Measurements from ENCODE around the gene TMEM200A.

The TMEM200A gene

DNA sequence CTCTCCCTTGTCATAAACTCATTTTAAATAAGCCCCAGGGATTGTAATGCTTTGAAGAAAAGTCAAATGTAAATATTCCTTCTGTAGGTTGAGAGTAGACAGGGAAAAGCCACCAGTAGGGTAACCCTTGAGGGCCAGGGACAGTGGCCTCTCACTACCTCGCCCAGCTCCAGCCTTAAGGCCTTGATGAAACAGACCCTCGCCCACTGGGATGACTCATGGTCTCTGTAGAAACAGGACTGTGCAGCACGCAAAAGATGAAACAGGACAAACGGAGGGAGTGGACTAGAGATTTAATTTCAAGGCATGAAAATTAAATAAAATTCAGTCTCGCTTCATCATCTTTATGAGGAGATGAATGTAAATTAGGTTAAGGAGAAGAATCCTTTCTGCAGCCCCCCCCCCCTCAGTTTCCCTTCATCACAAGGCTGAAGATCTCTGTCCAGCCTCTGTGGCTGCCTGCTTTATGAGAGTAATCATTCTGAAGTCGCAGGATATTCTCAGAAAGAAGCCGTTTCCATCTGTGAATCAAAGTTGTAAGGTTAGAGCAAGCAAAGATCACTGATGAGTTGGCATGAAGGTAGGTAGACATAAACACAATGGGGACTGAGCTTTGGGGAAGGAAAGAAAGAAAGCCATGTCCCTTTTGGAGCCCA, 60.4 kb downstream of the TMEM200A start:
- no peak for DNase-seq

DNA sequence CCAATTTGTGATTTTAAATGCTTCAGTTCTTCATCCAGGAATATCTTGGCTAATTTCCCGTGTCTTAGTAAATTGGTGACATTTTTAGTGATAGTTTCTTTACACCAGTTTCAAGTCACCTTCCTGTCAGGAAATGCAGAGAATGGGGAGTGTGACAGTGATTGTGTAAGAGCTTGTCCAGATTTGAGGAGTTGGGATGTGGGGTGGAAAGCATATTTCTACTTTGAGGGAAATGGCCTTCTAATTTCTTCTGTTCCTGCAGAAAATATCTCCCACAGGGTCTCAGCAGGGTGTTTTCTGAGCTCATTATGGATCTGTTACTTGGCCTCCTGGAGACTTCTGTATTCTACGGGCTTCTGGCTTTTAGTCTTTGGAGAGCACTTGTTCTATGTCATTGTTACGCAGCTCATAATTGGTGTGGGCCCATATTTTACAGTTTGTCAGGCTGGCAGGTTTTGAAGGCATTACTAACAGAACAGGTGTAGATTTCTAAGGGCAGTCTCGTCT, 65.6 kb downstream of the TMEM200A start:
- no peak for DNase-seq

DNA sequence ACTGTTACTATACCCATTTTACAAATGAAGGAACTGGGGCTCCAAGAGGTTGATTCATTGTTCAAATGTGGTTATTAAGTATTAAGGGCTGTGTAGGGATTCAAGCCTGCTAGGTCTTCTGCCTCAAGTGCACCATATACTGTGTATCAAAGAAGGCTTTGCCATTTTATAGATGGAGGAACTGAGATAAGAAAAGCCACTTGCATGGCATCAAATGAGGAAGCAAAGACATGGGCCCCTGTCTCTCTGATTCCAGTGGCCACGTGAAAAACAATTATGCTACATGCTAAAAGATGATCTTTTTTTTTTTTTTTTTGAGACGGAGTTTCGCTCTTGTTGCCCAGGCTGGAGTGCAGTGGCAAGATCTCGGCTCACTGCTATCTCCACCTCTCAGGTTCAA, 67.0 kb downstream of the TMEM200A start:
- DNase-seq = no peak

DNA sequence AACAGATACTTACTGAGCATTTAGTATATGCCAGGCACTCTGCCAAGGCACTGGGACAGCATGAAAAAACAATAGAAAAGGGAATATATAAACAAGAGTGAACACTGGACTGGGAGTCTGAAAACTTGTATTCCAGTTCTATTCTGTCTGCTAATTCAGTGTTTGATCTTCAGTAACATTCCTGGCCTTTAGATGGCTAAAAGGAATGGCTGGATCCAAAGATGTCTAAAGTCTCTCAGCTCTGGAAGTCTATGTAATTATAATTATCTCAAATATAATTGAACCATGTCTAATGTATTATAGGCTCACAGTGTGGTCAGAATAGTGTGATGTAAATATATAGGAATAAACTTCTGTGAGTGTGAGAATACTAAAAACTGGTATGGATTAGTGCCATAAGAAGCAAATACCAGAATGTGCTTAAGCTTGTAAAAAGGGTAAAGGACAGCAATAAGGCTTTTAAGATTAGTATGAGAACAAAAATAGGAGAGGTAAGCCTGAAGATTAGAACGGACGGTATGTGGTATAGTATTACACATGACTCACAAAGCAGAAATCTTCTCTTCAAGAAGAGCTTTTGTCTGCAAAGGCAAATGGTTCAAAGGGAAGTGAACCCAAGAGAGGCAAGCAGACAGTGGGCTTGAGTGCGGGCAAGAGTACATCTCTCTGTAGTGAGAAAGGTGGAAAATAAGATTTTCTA, 68.5 kb downstream of the TMEM200A start:
- DNase-seq = no peak

DNA sequence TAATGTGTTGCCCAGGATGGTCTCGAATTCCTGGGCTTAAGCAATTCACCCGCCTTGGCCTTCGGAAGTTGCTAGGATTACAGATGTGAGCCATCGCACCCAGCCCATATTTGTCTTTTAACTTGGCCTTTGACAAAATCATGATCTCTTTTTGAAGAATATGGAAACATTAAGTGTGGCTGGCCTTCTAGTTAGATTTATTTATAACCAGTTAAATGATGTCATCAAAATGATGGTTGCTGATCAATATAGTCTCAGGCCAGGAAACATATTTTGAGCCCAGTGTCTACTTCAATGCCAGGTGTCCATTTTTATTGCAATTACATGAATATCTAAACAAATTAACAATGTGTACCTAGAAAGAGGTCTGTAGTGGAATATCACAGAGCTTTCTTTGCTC, 69.4 kb downstream of the TMEM200A start:
- no peak for DNase-seq

GRCh38 chr6:130437961-130438360, 72.1 kb downstream of the TMEM200A start:
- no peak for DNase-seq

DNA sequence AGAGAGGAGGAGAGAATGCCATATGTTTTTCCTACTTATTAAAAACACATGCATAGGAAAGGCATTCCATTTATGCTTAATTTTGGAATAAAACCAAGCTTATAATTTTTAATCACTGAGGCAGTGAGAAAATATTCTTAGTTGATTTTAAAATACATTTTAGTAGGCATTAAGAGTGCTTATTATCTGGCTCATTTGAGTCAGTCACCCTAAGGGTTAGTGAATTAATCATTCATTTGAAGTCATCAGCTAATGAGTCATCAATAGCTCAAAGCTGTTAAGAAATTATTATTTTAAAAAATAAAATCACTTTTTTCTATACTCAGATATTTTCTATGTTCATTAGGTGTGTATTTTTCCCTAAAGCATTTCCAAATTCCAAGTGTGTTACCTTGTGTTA, 81.6 kb downstream of the TMEM200A start:
- no peak for DNase-seq

DNA sequence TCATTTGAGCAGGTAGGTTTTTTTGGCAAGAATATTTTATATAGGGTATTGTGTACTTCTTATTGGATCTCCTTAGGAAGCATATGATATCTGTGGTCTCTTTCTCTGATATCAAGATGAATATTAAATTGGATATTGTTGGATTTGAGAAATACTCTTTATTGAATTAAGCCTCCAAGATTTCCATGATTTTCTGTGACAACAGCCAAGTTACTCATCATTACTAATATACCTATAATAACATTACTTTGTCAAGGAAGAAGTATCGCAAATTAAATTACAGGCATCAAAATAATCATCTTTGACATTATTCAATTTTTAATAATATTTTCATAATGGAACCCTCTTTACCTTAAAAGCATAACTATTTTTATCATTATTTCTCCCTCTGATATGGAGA, 86.5 kb downstream of the TMEM200A start:
- DNase-seq = no peak

GRCh38 chr6:130453230-130453629, 87.4 kb downstream of the TMEM200A start:
- DNase-seq = no peak

DNA sequence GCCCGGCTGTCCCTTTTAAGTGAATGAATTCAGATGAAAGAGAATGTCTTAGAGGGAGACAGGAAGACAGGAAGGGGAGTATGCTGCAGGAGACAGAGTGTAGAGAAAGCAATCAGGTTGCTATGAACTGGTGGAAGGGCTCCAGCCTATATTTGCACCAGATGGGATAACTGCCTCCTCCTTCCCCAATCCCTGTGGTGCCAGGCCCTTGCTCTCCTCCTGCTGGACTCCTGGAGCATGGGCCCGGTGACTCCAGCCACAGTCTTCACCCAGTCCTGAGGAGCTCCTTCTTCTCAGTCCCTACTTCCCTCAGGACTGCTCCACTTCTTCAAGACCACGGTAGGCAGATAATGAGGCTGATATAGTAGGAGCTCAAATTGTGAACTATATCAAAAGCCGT, 91.8 kb downstream of the TMEM200A start:
- DNase-seq = no peak

DNA sequence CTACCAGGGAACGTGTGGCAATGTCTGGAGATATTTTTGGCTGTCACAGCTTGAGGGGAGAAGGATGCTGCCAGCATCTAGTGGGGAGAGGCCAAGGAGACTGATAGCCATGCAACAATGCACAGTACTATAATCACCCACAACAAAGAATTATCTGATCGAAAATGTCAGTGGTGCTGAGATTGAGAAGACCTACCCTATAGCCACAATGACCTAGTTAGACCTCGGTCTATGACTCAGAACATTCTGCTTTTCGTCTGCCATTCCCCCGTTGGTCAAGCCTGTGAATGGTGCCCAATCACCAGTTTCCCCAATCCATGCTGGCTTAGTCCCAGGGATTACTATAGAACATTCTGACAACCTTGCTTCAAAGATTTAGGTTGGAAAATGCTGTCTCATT, 93.5 kb downstream of the TMEM200A start:
- DNase-seq = no peak

DNA sequence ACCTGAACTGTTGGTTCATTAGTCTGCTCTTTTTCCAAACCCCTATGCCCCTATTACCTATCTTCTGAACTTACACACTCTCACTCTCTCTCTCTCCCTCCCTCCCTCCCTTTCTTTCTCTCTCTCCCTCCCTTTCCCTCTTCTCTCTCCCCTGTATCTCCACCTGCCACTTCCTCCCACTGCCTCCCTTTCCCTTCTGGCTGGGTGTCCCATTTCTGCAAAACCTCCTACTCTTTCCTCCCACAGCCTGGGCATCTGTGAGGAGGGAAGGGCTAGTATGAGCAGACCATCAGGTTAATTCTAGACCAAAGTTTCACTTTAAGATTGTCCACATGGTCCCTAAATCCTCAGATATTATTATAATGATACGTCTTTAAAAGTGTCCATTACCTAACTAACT, 95.1 kb downstream of the TMEM200A start:
- DNase-seq = no peak

DNA sequence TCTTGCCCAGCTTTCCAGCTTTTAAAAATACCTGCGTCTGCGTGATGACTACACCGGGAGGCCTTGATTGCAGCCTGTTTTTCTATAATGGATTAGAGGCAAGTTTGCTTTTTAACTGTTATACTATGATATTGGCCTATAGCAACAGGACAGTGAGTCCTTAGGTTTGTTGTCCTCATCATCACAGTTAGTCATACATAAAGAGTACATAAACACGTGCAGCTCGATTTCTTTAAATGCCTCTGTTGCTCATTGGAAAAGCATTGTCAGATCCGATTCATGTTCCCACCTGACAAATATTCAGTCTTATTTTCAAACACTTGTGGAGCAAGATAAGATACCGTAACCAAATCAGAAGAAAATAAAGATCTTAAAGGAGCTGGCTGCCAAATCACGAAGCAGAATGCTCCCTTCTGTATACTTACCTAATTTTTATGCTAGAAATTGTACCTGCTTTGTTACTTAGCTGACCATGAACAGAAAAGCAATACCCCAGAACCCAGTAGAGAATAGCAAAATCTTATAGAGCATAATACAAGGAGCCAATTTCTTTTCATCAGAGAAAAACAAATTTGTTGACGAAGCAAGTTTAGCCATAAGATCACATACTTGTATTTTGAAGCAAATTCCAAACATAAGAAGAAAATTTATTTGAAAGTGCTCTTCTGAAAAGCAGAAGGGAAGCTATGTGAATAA, 100.4 kb downstream of the TMEM200A start:
- no peak for DNase-seq

DNA sequence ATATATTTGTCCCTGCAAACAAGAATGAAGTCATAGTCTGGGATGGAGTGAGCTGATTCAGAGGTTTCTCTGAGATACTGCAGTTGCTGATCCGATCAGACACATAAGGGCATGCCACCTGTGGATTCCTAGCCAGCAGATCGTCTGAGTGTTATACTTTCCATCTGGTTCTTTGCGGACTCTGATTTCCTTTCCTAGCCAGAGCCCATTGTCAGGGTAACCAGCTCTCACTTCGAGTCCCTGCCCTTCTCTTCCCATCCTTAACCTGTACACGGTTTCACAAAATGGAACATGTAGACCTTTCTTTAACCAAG, 100.9 kb downstream of the TMEM200A start:
- DNase-seq = no peak

DNA sequence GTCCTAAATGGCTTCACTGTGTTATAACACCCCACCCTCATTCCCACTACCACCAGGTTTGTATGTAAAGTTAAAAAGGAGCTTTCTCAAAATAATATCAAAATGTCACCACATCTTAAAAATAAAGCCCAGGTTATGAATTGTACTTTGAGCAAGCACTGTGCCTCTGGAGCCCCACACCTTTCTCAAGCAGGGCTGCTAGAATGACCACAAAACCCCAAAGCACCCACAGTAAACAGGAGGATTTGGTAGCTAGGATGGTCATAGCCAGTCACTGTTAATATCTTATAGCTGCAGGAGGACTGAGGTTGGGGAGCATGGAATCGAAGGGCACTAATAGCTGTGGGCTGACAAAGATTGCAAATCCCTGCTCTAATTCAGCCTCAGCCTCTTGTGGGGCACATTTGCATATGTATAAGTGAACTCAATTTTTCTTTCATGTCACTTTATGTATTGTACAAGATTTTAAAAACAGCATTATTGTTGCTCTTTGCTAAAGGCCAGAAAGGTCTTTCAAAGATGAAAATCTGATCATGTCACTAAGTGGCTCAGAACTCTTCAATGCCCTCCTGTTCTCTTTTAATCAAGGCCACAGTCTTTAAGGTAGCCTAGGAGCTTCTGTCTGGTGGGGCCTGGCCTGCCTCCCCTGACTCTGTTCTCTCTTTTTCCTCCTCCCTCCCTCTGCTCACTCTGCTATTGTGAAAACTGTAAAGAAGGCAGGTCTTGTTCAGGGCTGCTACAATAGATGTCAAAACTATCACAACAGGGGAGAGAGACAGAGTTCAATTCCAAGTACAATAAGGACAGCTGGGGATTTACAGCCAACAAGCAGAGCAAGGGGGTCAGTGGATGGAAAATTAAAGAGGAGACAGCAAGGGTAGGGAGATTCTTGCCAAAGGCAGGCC, 101.6 kb downstream of the TMEM200A start:
- DNase-seq = no peak

DNA sequence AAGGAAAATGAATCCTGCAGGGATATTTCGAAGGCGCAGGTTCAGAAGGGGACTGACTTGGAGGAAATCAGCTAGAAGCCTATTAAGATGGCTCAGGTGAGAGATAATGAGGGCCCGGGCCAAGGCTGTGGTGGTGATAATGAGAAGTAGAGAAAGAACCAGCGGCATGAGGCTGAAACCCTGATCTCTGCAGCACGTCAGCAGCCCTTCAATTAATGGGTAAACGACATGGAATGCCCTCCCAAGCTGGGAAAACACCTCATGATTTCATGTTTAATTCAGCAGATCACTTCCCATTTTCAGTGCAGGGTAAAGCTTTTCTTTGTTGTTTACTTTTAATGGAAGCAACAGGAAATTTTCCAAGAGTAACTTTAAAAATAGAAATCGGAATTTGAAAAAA, 104.9 kb downstream of the TMEM200A start:
- no peak for DNase-seq

DNA sequence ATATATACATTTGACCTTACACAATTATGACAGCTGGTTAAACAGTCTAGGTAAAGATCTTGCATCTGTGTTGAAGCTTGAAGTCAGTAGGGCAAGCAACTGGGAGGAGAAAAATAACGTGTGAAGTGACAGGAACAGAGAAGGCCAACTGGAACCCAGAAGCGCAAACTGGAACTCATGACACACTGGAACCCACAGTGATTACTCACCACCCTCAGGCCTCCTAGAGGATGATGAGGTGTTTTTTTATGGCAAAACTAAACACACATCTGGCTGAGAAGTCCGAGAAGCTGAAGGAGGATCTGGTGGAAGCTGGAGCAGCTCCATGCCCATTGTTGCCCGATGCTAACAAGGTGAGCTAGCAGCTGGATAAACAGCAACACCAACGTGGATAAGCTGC, 108.1 kb downstream of the TMEM200A start:
- DNase-seq = no peak

DNA sequence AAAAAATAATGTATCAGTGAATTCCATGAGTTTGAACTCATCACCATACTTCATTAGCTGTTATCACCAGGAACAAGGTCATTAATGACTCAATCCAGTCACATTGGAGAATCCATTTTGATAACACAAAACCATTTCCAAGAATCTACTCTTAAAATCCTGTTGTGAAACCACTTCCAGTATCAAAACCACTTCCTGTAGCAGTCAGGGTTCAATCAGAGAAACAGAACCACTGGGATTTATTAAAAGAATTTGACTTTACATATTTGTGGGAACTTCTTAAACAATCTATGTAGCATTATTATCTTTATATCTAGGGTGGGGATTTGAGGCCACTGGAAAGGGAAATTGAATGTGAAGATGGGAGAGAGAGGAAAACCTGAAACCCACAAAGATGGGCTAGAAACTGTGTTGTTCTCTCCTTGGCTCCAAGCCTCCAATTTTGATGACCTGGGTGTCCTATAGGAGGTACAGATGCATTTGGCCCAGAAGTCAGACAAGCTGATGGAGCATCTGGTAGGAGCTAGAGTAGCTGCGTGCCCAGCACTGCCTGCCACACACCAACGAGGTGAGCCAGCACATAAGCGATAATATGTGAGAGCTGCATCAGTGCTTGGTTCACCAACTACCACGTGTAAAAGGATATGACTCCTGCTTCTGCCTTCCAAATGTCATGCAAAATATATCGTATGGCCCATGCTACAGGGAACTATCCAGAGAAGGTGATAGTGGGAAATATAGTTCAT, 117.0 kb downstream of the TMEM200A start:
- no peak for DNase-seq

DNA sequence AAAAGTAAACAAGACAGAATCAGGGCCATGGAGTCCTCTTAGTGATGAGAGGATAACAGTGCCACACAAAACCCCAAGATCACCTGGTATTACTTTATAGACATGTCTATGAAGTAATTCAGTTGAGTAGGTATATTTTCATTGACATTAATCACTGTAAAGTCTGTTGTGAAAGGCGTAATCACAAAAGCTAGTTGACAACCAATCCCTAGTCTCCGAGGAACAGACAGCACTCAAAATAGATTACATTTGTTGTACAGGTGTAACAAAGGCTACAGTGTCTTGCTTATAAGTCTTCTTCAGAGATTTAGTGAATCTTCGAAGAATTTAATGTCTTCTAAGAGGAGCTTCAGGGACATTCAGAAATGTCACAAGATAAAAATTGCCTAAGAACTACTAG, 120.1 kb downstream of the TMEM200A start:
- no peak for DNase-seq

- no peak for DNase-seq
Measured at GRCh38 chr6:130486417-130486816, 120.6 kb downstream of the TMEM200A start.

GRCh38 chr6:130489514-130489913, 123.7 kb downstream of the TMEM200A start:
- no peak for DNase-seq
